ENCODE data around the gene SH3GL3. TPM values are rescaled to one million over a fixed set of nuclear protein-coding genes. Genes with fewer than 3 reads are reported as not detected.

The SH3GL3 gene
- total and polyA plus RNA-seq, 2 of the 13 experiments (the other 11 are each of a cell fraction or from before 2014, with no cell fraction given): not detected

DNA sequence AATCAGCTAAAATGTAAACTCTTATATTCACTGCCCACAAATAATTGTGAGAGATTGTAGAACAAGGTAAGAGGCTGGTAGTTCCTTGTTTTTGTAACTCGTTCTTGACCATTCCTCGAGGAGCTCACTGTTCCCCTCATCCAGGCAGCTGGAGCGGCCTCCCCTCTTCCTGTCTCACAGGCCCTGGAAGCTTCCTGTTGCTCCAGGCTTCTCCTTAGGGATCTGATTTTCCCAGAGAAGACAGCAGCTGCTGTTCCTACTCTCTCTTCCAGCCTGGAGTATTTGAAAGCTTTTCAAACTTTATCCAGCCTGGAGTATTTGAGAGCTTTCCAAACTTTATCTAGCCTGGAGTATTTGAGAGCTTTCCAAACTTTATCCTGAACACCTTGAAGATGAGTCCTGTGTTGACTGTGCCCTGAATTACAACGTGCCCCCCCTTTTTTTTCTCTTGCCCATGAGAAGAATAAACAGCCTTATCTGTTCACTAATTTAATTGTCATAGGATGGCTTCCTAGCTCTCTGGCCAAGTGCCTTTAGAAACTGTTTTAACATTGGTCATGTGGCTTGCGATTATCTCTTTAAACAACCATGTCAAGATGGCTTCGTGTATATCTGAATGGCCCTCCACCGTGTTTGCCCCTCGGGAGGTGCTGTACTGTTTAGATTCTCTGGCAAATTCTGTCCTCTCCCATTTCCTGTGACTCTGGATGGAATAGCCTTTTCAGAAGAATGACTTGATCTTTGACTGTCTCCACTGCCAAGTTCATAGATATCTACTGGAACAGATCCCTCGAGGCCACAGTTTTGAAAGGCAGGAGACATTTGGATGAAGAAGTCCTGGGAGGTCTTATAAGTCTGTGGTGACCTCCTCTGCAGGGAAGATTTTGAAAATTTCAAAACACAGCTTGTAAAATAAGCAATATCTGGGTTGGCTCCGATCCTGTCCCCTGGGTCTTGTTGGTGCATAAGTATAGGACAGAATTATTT is 211.6 kb downstream of the SH3GL3 start:
- TF ChIP-seq, protein P1, sequence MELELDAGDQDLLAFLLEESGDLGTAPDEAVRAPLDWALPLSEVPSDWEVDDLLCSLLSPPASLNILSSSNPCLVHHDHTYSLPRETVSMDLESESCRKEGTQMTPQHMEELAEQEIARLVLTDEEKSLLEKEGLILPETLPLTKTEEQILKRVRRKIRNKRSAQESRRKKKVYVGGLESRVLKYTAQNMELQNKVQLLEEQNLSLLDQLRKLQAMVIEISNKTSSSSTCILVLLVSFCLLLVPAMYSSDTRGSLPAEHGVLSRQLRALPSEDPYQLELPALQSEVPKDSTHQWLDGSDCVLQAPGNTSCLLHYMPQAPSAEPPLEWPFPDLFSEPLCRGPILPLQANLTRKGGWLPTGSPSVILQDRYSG (CRISPR knock-in tag; IDR thresholded peaks at IDR 0.05): no peak
- TF ChIP-seq ZNF546 (CRISPR knock-in tag; conservative IDR thresholded peaks at IDR 0.05) (no peak), ZNF777 (CRISPR knock-in tag; IDR thresholded peaks at IDR 0.05) (no peak), ATRX (CRISPR knock-in tag; IDR thresholded peaks at IDR 0.05; ENCODE audit: borderline replicate concordance) (no peak), DR1 (CRISPR knock-in tag; IDR thresholded peaks at IDR 0.05) (no peak), ZSCAN20 (CRISPR knock-in tag; IDR thresholded peaks at IDR 0.05; ENCODE audit: borderline replicate concordance) (no peak), PHF21A (CRISPR knock-in tag; IDR thresholded peaks at IDR 0.05) (no peak), IRX3 (CRISPR knock-in tag; IDR thresholded peaks at IDR 0.05; ENCODE audit: borderline replicate concordance, low read depth) (no peak), CENPX (CRISPR knock-in tag; IDR thresholded peaks at IDR 0.05) (no peak), MATR3 (CRISPR knock-in tag; IDR thresholded peaks at IDR 0.05) (no peak), IKZF1 (IDR thresholded peaks at IDR 0.05) (no peak), FLYWCH1 (CRISPR knock-in tag; IDR thresholded peaks at IDR 0.05) (no peak)
- TF ChIP-seq, protein P2, sequence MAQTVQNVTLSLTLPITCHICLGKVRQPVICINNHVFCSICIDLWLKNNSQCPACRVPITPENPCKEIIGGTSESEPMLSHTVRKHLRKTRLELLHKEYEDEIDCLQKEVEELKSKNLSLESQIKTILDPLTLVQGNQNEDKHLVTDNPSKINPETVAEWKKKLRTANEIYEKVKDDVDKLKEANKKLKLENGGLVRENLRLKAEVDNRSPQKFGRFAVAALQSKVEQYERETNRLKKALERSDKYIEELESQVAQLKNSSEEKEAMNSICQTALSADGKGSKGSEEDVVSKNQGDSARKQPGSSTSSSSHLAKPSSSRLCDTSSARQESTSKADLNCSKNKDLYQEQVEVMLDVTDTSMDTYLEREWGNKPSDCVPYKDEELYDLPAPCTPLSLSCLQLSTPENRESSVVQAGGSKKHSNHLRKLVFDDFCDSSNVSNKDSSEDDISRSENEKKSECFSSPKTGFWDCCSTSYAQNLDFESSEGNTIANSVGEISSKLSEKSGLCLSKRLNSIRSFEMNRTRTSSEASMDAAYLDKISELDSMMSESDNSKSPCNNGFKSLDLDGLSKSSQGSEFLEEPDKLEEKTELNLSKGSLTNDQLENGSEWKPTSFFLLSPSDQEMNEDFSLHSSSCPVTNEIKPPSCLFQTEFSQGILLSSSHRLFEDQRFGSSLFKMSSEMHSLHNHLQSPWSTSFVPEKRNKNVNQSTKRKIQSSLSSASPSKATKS (CRISPR knock-in tag; IDR thresholded peaks at IDR 0.05): no peak
- POLR2A ChIA-PET: no interaction called here
- in situ Hi-C loops (cut with HindIII; ENCODE audit: extremely low pct_ligation_motif_present, low pct_unique_long_range_greater_than_20kb): no loop called here
- 33% methylated on average over 10 of the region's 10 CpGs for WGBS (ENCODE audit: low lambda C conversion rate)
- H3K9me3 ChIP-seq (ENCODE audit: low read length): no peaks in the 10 kb centered on the region
- no peaks in the 10 kb centered on the region for H3K79me2 ChIP-seq (ENCODE audit: insufficient read depth, low read length)
- no peak overlapping the region for H3K27ac ChIP-seq (ENCODE audit: extremely low read length, insufficient read depth, low read length)
- intact Hi-C loops (cut with micrococcal nuclease; ENCODE audit: unreplicated experiment): no loop called here
- no peaks in the 10 kb centered on the region for H3K36me3 ChIP-seq (replicated peaks in 1 of 2; ENCODE audit: control insufficient read depth in 1 of 2, insufficient read depth in 2 of 2, low read length in 2 of 2)
- DNase-seq (ENCODE audit: low spot score) (no peak), ATAC-seq (no peak), FAIRE-seq (no peak)
- no peak overlapping the region for H2AFZ ChIP-seq (ENCODE audit: low read length)
- H3K9ac ChIP-seq (ENCODE audit: insufficient read depth, low read depth, low read length): no peak overlapping the region
- no TSS peak for BruUV-seq (replicated peaks)
- no peak overlapping the region for H3K4me2 ChIP-seq (ENCODE audit: low read depth, low read length)
- peaks cover 32% of the 10 kb centered on the region for H3K4me1 ChIP-seq (ENCODE audit: insufficient read depth, low read length)
- H4K20me1 ChIP-seq (ENCODE audit: insufficient read depth, low read length): no peaks in the 10 kb centered on the region
- CTCF ChIA-PET (ENCODE audit: low intra/inter-chr PET ratio, low total read pairs): no interaction called here
- no peaks in the 10 kb centered on the region for H3K27me3 ChIP-seq (ENCODE audit: control insufficient read depth in 1 of 2, insufficient read depth in 2 of 2, low read length in 2 of 2)
- H3K4me3 ChIP-seq (replicated peaks in 1 of 3; ENCODE audit: insufficient read depth in 1 of 3, low read depth in 2 of 3, low read length in 3 of 3): no peak overlapping the region

Data from HepG2 (cell line).